SK-N-SH treated with all-trans-retinoic acid at 6 μM for 48 hours (cell line): ENCODE measurements around the gene GTF2A1.

Experiments used
- GLIS3 ChIP-seq: fragments of 250-450 bp; sonication (Bioruptor Pico); IDR thresholded peaks from 2 replicates; pipeline ENCODE4 v1.5.0; 2020; ENCODE audit warnings: mild to moderate bottlenecking, moderate library complexity
- ZFP30 ChIP-seq: fragments of 450-650 bp; formaldehyde crosslinking; IDR thresholded peaks from 2 replicates; pipeline ENCODE4 v1.5.0; 2022; ENCODE audit warnings: mild to moderate bottlenecking, moderate library complexity
- ZNF8 ChIP-seq: fragments of 450-650 bp; formaldehyde crosslinking; IDR thresholded peaks from 2 replicates; pipeline ENCODE4 v1.5.0; 2020; ENCODE audit warnings: mild to moderate bottlenecking, moderate library complexity
- TF ChIP-seq, protein P1 (sequence below): fragments of 250-450 bp; sonication (Bioruptor Pico); IDR thresholded peaks from 2 replicates; pipeline ENCODE4 v1.8.0; 2021; ENCODE audit warnings: low read depth, mild to moderate bottlenecking, moderate library complexity, borderline replicate concordance

DNA sequence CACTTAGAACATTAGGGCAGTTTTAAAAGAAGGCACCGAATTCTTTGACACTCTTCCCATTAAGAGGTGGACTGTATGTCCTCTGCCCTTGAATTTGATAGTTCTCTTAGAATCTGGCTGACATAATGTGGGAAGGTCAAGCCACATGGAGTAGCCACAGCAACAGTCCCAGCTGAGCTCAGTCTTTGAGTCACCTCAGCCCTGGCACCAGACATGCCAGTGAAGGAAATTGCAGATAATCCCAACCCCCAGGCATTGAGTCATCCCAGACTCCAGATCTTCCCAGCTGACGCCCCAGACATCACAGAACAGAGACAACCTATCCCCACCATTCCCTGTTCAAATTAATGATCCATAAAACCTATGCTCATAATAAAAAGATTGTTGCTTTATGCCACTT, 83.4 kb downstream of the GTF2A1 start:
- TF ChIP-seq ZFP30 (CRISPR knock-in tag) (no peak), GLIS3 (no peak), ZNF8 (no peak)
- TF ChIP-seq, protein P1, sequence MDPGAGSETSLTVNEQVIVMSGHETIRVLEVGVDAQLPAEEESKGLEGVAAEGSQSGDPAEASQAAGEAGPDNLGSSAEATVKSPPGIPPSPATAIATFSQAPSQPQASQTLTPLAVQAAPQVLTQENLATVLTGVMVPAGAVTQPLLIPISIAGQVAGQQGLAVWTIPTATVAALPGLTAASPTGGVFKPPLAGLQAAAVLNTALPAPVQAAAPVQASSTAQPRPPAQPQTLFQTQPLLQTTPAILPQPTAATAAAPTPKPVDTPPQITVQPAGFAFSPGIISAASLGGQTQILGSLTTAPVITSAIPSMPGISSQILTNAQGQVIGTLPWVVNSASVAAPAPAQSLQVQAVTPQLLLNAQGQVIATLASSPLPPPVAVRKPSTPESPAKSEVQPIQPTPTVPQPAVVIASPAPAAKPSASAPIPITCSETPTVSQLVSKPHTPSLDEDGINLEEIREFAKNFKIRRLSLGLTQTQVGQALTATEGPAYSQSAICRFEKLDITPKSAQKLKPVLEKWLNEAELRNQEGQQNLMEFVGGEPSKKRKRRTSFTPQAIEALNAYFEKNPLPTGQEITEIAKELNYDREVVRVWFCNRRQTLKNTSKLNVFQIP, result no peak
